Measurements from ENCODE around the gene DIS3. TPM values are rescaled to one million over a fixed set of nuclear protein-coding genes. Genes with fewer than 3 reads are reported as not detected.

DIS3 gene
- total and polyA plus RNA-seq, 2 of the 4 experiments (the other 2 are of a cell fraction): 19.3 to 33.3 TPM

DNA sequence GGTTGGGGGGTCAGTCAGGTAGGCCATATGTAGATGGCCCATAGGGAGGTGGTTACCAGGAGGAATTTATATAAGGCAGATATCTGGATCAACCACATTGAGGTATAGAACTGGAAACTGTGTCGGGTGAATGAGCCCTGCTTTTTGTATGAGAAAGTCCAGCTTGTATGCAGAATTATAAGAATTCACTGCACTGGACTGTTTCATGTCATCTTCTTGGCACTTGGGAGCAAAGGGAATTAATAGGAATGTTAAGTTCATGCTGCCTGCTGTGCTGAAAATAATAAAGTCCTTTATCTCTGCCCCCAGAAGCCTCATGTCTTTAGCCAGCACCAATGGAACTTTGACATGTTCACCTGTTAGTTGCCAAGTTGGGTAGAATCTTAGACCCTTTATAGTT is 41.7 kb downstream of the DIS3 start:
- Histone ChIP-seq H3K4me3 (ENCODE audit: insufficient read depth, low read depth, low read length) (no peak overlapping the region), H3K4me1 (ENCODE audit: control insufficient read depth, insufficient read depth, low read length) (no peaks in the 10 kb centered on the region), H4K5ac (ENCODE audit: low read depth, low read length) (no peak overlapping the region), H3K14ac (replicated peaks; ENCODE audit: low read depth, low read length) (no peak overlapping the region), H3K27ac (ENCODE audit: insufficient read depth, low read length) (no peak overlapping the region), H3K4ac (ENCODE audit: low read depth, low read length) (no peak overlapping the region), H3K56ac (ENCODE audit: extremely low read depth, insufficient read depth, low read length) (no peak overlapping the region), H2AK9ac (replicated peaks; ENCODE audit: low read depth, low read length, poor library complexity) (no peak overlapping the region), H3K9me3 (ENCODE audit: control insufficient read depth, insufficient read depth, low read length) (no peaks in the 10 kb centered on the region), H4K91ac (ENCODE audit: insufficient read depth, low read depth, low read length) (no peak overlapping the region), H2BK20ac (ENCODE audit: low read depth, low read length) (no peak overlapping the region), H4K8ac (ENCODE audit: low read depth in 2 of 2, low read length in 2 of 2) (no peak overlapping the region), H2BK120ac (ENCODE audit: low read depth, low read length) (no peak overlapping the region), H3K79me1 (ENCODE audit: low read depth in 1 of 2, low read length in 2 of 2) (peaks cover 8 to 26% of the 10 kb centered on the region in 2 experiments), H3K36me3 (ENCODE audit: control insufficient read depth, insufficient read depth, low read length) (peaks cover 2% of the 10 kb centered on the region; the same call in 1 of the 2 replicates), H2BK5ac (ENCODE audit: low read depth, low read length, poor library complexity, severe bottlenecking) (no peak overlapping the region), H3K9me1 (ENCODE audit: insufficient read depth, low read length) (no peaks in the 10 kb centered on the region; the same call in 1 of the 2 replicates), H2AFZ (replicated peaks; ENCODE audit: low read length, poor library complexity) (no peak overlapping the region), H2AK5ac (ENCODE audit: low read depth, low read length) (no peak overlapping the region), H2BK15ac (ENCODE audit: low read depth, low read length) (no peak overlapping the region), H3K27me3 (ENCODE audit: control insufficient read depth, insufficient read depth, low read length) (no peaks in the 10 kb centered on the region), H3K9ac (ENCODE audit: low read depth, low read length) (no peak overlapping the region), H4K20me1 (ENCODE audit: insufficient read depth, low read length) (no peaks in the 10 kb centered on the region), H3K18ac (ENCODE audit: low read depth, low read length) (no peak overlapping the region), H3K23ac (ENCODE audit: low read depth, low read length) (no peak overlapping the region), H3K4me2 (ENCODE audit: low read depth, low read length) (no peak overlapping the region)
- in situ Hi-C loops (cut with MboI; ENCODE audit: low sequenced_read_pairs): no loop called here
- dilution Hi-C loops (cut with HindIII; ENCODE audit: low sequenced_read_pairs, unreplicated experiment): no loop called here
- intact Hi-C loops (cut with micrococcal nuclease): no loop called here
- ATAC-seq (ENCODE audit: low read depth) (no peak), DNase-seq (no peak)
- CTCF ChIA-PET: no interaction called here
- no TSS peak for BruUV-seq (replicated peaks)
- no CpG with 5 or more reads among the region's 1 CpG for WGBS, 2 experiments (ENCODE audit: extremely low coverage in 2 of 2, insufficient read length in 1 of 2)
- POLR2A ChIA-PET (ENCODE audit: unreplicated experiment): no interaction called here
- no peak for TF ChIP-seq RCOR1 (IDR thresholded peaks at IDR 0.05; ENCODE audit: insufficient replicate concordance, low read length)
- no peak for TF ChIP-seq MXI1 (IDR thresholded peaks at IDR 0.05; ENCODE audit: borderline replicate concordance, low read depth, low read length)
- no peak for TF ChIP-seq POLR2A (IDR thresholded peaks at IDR 0.05; ENCODE audit: low read depth, low read length)
- TF ChIP-seq MAFK (IDR thresholded peaks at IDR 0.05; ENCODE audit: low read depth, low read length): no peak
- TF ChIP-seq, protein P1, sequence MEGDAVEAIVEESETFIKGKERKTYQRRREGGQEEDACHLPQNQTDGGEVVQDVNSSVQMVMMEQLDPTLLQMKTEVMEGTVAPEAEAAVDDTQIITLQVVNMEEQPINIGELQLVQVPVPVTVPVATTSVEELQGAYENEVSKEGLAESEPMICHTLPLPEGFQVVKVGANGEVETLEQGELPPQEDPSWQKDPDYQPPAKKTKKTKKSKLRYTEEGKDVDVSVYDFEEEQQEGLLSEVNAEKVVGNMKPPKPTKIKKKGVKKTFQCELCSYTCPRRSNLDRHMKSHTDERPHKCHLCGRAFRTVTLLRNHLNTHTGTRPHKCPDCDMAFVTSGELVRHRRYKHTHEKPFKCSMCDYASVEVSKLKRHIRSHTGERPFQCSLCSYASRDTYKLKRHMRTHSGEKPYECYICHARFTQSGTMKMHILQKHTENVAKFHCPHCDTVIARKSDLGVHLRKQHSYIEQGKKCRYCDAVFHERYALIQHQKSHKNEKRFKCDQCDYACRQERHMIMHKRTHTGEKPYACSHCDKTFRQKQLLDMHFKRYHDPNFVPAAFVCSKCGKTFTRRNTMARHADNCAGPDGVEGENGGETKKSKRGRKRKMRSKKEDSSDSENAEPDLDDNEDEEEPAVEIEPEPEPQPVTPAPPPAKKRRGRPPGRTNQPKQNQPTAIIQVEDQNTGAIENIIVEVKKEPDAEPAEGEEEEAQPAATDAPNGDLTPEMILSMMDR (conservative IDR thresholded peaks at IDR 0.05; ENCODE audit: low read depth, low read length): no peak
- no peak for TF ChIP-seq FOS (IDR thresholded peaks at IDR 0.05; ENCODE audit: low read depth, low read length)
- no peak for TF ChIP-seq MAZ (IDR thresholded peaks at IDR 0.05; ENCODE audit: borderline replicate concordance, low read depth, low read length)
- TF ChIP-seq RAD21 (IDR thresholded peaks at IDR 0.05; ENCODE audit: low read length): no peak
- no peak for TF ChIP-seq SMC3 (IDR thresholded peaks at IDR 0.05; ENCODE audit: low read depth, low read length)
